H1 (cell line): ENCODE results near the gene RB1. TPM values are rescaled to one million over a fixed set of nuclear protein-coding genes. Genes with fewer than 3 reads are reported as not detected.
"Not testable (repeated sequence)": the region's sequence is repeated elsewhere in the genome, so short reads cannot be mapped to it uniquely, and the experiment has no call there.

ENCODE experiments used
- CTCF ChIA-PET: fragments of 300-600 bp; sonication (Branson Sonifier 250); formaldehyde crosslinking; loops from one replicate; lab custom pipeline; 2021; ENCODE audit not compliant: partially characterized antibody; lab: Charles Lee
- POLR2A ChIA-PET: fragments of 300-600 bp; sonication (Branson Sonifier 250); formaldehyde crosslinking; loops from one replicate; lab custom pipeline; 2021; ENCODE audit warnings: inconsistent platforms; ENCODE audit not compliant: partially characterized antibody; lab: Charles Lee
- DNase-seq, 2 experiments: peaks; one replicate each; pipeline versions ENCODE4 v3.0.0 to v3.0.0-alpha.2; 2010 to 2022; ENCODE audit warnings: low spot score in 2 of 2, low read depth in 1 of 2, mixed read lengths in 1 of 2
- FAIRE-seq: peaks from 2 replicates; lab custom pipeline; 2011; peaks lifted over from hg19 to GRCh38; lab: Jason Lieb, UNC
- H2AFZ ChIP-seq: 2 replicates; pipeline ENCODE4 v1.8.1; 2012; ENCODE audit warnings: low read length, inconsistent platforms
- H2AK5ac ChIP-seq: 2 replicates; pipeline ENCODE4 v1.6.1; 2013; ENCODE audit warnings: low read depth, low read length
- H2BK120ac ChIP-seq: replicated peaks from 2 replicates; pipeline ENCODE3; 2013; ENCODE audit warnings: low read depth, low read length, inconsistent platforms
- H2BK12ac ChIP-seq: 2 replicates; pipeline ENCODE4 v1.6.1; 2013; ENCODE audit warnings: low read depth, low read length
- H2BK15ac ChIP-seq: 2 replicates; pipeline ENCODE4 v1.6.1; 2013; ENCODE audit warnings: low read length
- H2BK20ac ChIP-seq: 2 replicates; pipeline ENCODE4 v1.6.1; 2013; ENCODE audit warnings: low read length
- H2BK5ac ChIP-seq: 2 replicates; pipeline ENCODE4 v1.6.1; 2013; ENCODE audit warnings: low read depth, low read length
- H3K14ac ChIP-seq: 2 replicates; pipeline ENCODE4 v1.6.1; 2013; ENCODE audit warnings: inconsistent platforms; ENCODE audit not compliant: insufficient read length
- H3K18ac ChIP-seq: 2 replicates; pipeline ENCODE4 v1.6.1; 2013; ENCODE audit warnings: low read length; ENCODE audit errors: extremely low read depth
- H3K23ac ChIP-seq: 2 replicates; pipeline ENCODE4 v1.6.1; 2013; ENCODE audit warnings: inconsistent platforms; ENCODE audit not compliant: insufficient read length
- H3K23me2 ChIP-seq: 2 replicates; pipeline ENCODE4 v1.6.1; 2013; ENCODE audit warnings: low read depth, low read length
- H3K27ac ChIP-seq: 2 replicates; pipeline ENCODE4 v1.6.1; 2011; ENCODE audit warnings: low read depth, low read length, inconsistent platforms
- H3K27me3 ChIP-seq, 4 experiments: replicated peaks in 1 of 4; 1 replicate in 1 of 4; 2 replicates in 3 of 4; pipeline versions ENCODE4 v1.6.1 to v1.8.1; 2011 to 2013; ENCODE audit warnings: low read length in 3 of 4, mild to moderate bottlenecking in 3 of 4, inconsistent platforms in 2 of 4, mixed read lengths in 2 of 4, moderate library complexity in 1 of 4; ENCODE audit not compliant: control insufficient read depth in 3 of 4, insufficient read depth in 3 of 4; ENCODE audit errors: extremely low read depth in 1 of 4
- H3K36me3 ChIP-seq, 4 experiments: 2 replicates each; pipeline versions ENCODE4 v1.6.1 to v1.8.1; 2011 to 2013; ENCODE audit warnings: mild to moderate bottlenecking in 4 of 4, low read length in 3 of 4, moderate library complexity in 2 of 4, control low read depth in 1 of 4, inconsistent platforms in 1 of 4; ENCODE audit not compliant: insufficient read depth in 4 of 4, control insufficient read depth in 2 of 4
- H3K4ac ChIP-seq: replicated peaks from 2 replicates; pipeline ENCODE3; 2013; ENCODE audit warnings: low read length, low read depth, mixed read lengths, inconsistent platforms; ENCODE audit not compliant: insufficient read length
- H3K4me1 ChIP-seq, 4 experiments: replicated peaks in 1 of 4; 1 replicate in 1 of 4; 2 replicates in 3 of 4; pipeline versions ENCODE4 v1.6.1 to v1.8.1; 2011 to 2013; ENCODE audit warnings: low read length in 3 of 4, inconsistent platforms in 2 of 4, mixed read lengths in 1 of 4; ENCODE audit not compliant: insufficient read depth in 4 of 4, control insufficient read depth in 3 of 4
- H3K4me2 ChIP-seq, 2 experiments: 2 replicates each; pipeline versions ENCODE4 v1.6.1 to v1.8.1; 2011 to 2013; ENCODE audit warnings: low read depth in 2 of 2, low read length in 2 of 2, control low read depth in 1 of 2, inconsistent platforms in 1 of 2, mild to moderate bottlenecking in 1 of 2; ENCODE audit not compliant: insufficient read depth in 1 of 2
- H3K4me3 ChIP-seq, 4 experiments: fragments of 200-600, 300-600 bp in 1 of 4; sonication (generic), shearing (Covaris generic), sonication (Bioruptor Twin) in 1 of 4; 2 replicates each; pipeline versions ENCODE4 v1.5.1 to v1.8.1; 2011 to 2016; ENCODE audit warnings: low read length in 4 of 4, low read depth in 3 of 4, control low read depth in 2 of 4, inconsistent platforms in 2 of 4, mild to moderate bottlenecking in 2 of 4, mixed read lengths in 1 of 4, moderate library complexity in 1 of 4; ENCODE audit not compliant: insufficient read depth in 2 of 4; ENCODE audit errors: extremely low read depth in 1 of 4
- H3K56ac ChIP-seq: replicated peaks from 2 replicates; pipeline ENCODE3; 2013; ENCODE audit warnings: low read depth, mild to moderate bottlenecking, mixed read lengths, low read length, inconsistent platforms; ENCODE audit not compliant: insufficient read length
- H3K79me1 ChIP-seq: 2 replicates; pipeline ENCODE4 v1.6.1; 2013; ENCODE audit warnings: low read depth, low read length, control low read depth
- H3K79me2 ChIP-seq, 2 experiments: 2 replicates each; pipeline versions ENCODE4 v1.6.1 to v1.8.1; 2012 to 2013; ENCODE audit warnings: low read length in 2 of 2, mild to moderate bottlenecking in 2 of 2, inconsistent platforms in 1 of 2; ENCODE audit not compliant: insufficient read depth in 2 of 2, control insufficient read depth in 1 of 2
- H3K9ac ChIP-seq, 4 experiments: replicated peaks in 1 of 4; 1 replicate in 1 of 4; 2 replicates in 3 of 4; pipeline versions ENCODE4 v1.6.1 to v1.8.1; 2011 to 2013; ENCODE audit warnings: low read depth in 3 of 4, low read length in 3 of 4, control low read depth in 2 of 4, mild to moderate bottlenecking in 2 of 4, moderate library complexity in 2 of 4, inconsistent platforms in 1 of 4; ENCODE audit errors: extremely low read depth in 1 of 4
- H3K9me3 ChIP-seq, 2 experiments: 2 replicates each; pipeline versions ENCODE4 v1.6.1 to v1.8.1; 2012 to 2013; ENCODE audit warnings: mild to moderate bottlenecking in 2 of 2, moderate library complexity in 2 of 2, control low read depth in 1 of 2, inconsistent platforms in 1 of 2, low read depth in 1 of 2, low read length in 1 of 2, mixed read lengths in 1 of 2; ENCODE audit not compliant: insufficient read depth in 2 of 2
- H4K20me1 ChIP-seq, 2 experiments: replicated peaks in 1 of 2; 2 replicates each; pipeline versions ENCODE3 to v1.8.1; 2011 to 2013; ENCODE audit warnings: inconsistent platforms in 2 of 2, low read length in 2 of 2, mild to moderate bottlenecking in 1 of 2; ENCODE audit not compliant: insufficient read depth in 2 of 2, control insufficient read depth in 1 of 2
- H4K5ac ChIP-seq: 2 replicates; pipeline ENCODE4 v1.6.1; 2013; ENCODE audit warnings: low read length, low read depth, mixed read lengths, inconsistent platforms; ENCODE audit not compliant: insufficient read length
- H4K8ac ChIP-seq: 2 replicates; pipeline ENCODE4 v1.8.0; 2013; ENCODE audit warnings: mild to moderate bottlenecking, moderate library complexity, low read length, inconsistent platforms; ENCODE audit not compliant: insufficient read depth; ENCODE audit errors: extremely low read depth
- H4K91ac ChIP-seq: replicated peaks from 2 replicates; pipeline ENCODE3; 2013; ENCODE audit warnings: low read length, mixed read lengths, inconsistent platforms; ENCODE audit not compliant: insufficient read length
- WGBS, 2 experiments: shearing (Covaris generic) in 1 of 2; methylation state at CpG; one replicate each; pipeline versions ENCODE4 v1.1.6 to v1.1.7; 2013 to 2015; ENCODE audit warnings: low lambda C conversion rate in 2 of 2, mixed read lengths in 2 of 2, inconsistent platforms in 1 of 2, low coverage in 1 of 2, missing lambda C conversion rate in 1 of 2; ENCODE audit not compliant: insufficient replicate concordance in 2 of 2, insufficient coverage in 1 of 2, insufficient read length in 1 of 2; ENCODE audit errors: extremely low coverage in 1 of 2, missing lambda C conversion rate in 1 of 2; 5-methylcytosine and 5-hydroxymethylcytosine counted together
- polyA plus RNA-seq, 7 experiments: library from polyadenylated mRNA; depleted of rRNA in 3 of 7; stranded (reverse) in 5 of 7; unstranded in 2 of 7; fragments of >200 nt in 5 of 7; fragments of 200-250 nt in 2 of 7; gene quantifications; 1 replicate in 5 of 7; 2 replicates in 1 of 7; 4 replicates in 1 of 7; pipeline versions ENCODE4 v1.2.1 to v1.2.3, GENCODE V29; 2011 to 2013; ENCODE audit warnings: missing spikeins in 2 of 7, mixed read lengths in 2 of 7
- total RNA-seq: library from RNA; stranded (reverse); fragmentation: NEBNext Ultra II Directional; extraction: Animal tissue kit (Norgen Biotek cat#: 25700); gene quantifications from 2 replicates; pipeline ENCODE4 v1.2.1, GENCODE V29; 2021

RB1 gene
- total and polyA plus RNA-seq, 2 of the 8 experiments (the other 6 are each of a cell fraction or from before 2014, with no cell fraction given): 4.1 to 17.5 TPM

DNA sequence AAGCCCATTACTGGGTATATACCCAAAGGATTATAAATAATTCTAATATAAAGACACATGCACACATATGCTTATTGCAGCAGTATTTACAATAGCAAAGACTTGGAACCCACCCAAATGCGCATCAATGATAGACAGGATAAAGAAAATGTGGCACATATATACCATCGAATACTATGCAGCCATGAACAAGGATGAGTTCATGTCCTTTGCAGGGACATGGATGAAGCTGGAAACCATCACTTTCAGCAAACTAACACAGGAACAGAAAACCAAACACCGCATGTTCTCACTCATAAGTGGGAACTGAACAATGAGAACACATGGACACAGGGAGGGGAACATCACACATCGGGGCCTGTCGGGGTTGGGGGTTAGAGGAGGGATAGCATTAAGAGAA is 118.5 kb downstream of the RB1 start:
- H4K20me1 ChIP-seq, H3K23me2 ChIP-seq, H4K5ac ChIP-seq, H3K56ac ChIP-seq, H2BK15ac ChIP-seq, H3K9ac ChIP-seq, H3K4me3 ChIP-seq, H2AK5ac ChIP-seq, H2AFZ ChIP-seq, H3K4ac ChIP-seq, H3K27ac ChIP-seq, H3K79me2 ChIP-seq, H3K79me1 ChIP-seq, DNase-seq, H2BK120ac ChIP-seq, H3K36me3 ChIP-seq, H3K23ac ChIP-seq, H3K27me3 ChIP-seq, H2BK20ac ChIP-seq, H3K18ac ChIP-seq, H2BK12ac ChIP-seq, H3K4me2 ChIP-seq, H3K4me1 ChIP-seq, FAIRE-seq, POLR2A ChIA-PET, H4K91ac ChIP-seq, CTCF ChIA-PET, H3K14ac ChIP-seq, H2BK5ac ChIP-seq, H3K9me3 ChIP-seq, H4K8ac ChIP-seq: not testable (repeated sequence)
- WGBS, 2 experiments: 95% methylated on average over 5 of the region's 5 CpGs; no CpG with 5 or more reads in 1 of the 2 experiments
